ENCODE results near the gene EDEM2.

EDEM2 gene

DNA sequence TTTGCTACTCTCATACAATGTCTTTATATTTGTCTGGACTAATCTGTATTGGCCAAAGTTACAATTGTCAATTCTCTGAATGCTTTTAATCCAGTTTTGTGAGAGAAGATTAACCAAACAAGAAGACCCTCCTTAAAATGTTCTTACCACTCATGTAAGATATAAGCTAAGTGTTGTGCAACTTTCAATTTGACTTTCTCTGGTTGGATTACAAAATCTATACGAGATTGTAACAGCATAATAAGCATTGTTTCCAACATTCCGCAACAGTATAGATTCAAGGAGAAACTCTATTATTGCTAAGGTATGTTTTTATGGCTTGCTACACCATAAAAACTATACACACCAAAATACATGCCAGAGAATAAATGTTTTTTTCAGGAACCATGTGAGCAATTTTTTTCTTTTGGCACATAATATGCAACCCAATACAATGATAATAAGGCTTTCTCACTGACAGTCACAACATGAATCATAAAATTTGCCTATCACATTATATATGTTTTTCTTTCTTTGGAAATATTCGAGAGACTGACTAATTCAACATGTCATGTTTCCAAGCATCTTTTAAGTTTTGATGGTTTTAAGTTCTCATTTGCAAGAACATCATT is 42.3 kb downstream of the EDEM2 start:
- Histone ChIP-seq H2BK5ac (ENCODE audit: low read depth, low read length, poor library complexity) (no peak overlapping the region), H3K4me3 (ENCODE audit: low read depth, low read length) (no peak overlapping the region), H2AFZ (ENCODE audit: insufficient read depth, low read length, poor library complexity) (no peak overlapping the region), H3K4ac (ENCODE audit: low read depth, low read length) (no peak overlapping the region), H3K14ac (ENCODE audit: low read length) (no peak overlapping the region), H3K4me2 (ENCODE audit: low read length) (no peak overlapping the region), H4K8ac (ENCODE audit: low read depth, low read length) (no peak overlapping the region), H3K27ac (ENCODE audit: low read depth, low read length) (no peak overlapping the region), H3K9me3 (ENCODE audit: insufficient read depth, low read depth, low read length) (no peaks in the 10 kb centered on the region), H2BK12ac (ENCODE audit: low read length) (no peak overlapping the region), H3K27me3 (ENCODE audit: insufficient read depth, low read length) (no peaks in the 10 kb centered on the region), H2BK120ac (ENCODE audit: insufficient read depth, low read length, poor library complexity) (no peak overlapping the region), H2AK5ac (ENCODE audit: low read length) (no peak overlapping the region), H3K18ac (ENCODE audit: low read length) (no peak overlapping the region), H4K91ac (ENCODE audit: low read depth, low read length) (no peak overlapping the region), H4K12ac (ENCODE audit: low read depth, low read length) (no peak overlapping the region), H3K79me2 (ENCODE audit: control insufficient read depth, insufficient read depth, low read length, poor library complexity) (no peaks in the 10 kb centered on the region), H3K79me1 (ENCODE audit: low read length) (no peaks in the 10 kb centered on the region), H3K4me1 (ENCODE audit: control insufficient read depth in 1 of 2, insufficient read depth in 2 of 2, low read length in 2 of 2) (no peaks in the 10 kb centered on the region), H3K9ac (ENCODE audit: low read length) (no peak overlapping the region), H3K23ac (ENCODE audit: low read length) (no peak overlapping the region), H3K36me3 (ENCODE audit: control insufficient read depth in 1 of 2, insufficient read depth in 2 of 2, low read length in 2 of 2) (peaks cover 0 to 2% of the 10 kb centered on the region in 2 experiments)
- WGBS (ENCODE audit: extremely low coverage, insufficient coverage, insufficient read length): no CpG with 5 or more reads among the region's 3 CpGs
- no peak for DNase-seq

DNA sequence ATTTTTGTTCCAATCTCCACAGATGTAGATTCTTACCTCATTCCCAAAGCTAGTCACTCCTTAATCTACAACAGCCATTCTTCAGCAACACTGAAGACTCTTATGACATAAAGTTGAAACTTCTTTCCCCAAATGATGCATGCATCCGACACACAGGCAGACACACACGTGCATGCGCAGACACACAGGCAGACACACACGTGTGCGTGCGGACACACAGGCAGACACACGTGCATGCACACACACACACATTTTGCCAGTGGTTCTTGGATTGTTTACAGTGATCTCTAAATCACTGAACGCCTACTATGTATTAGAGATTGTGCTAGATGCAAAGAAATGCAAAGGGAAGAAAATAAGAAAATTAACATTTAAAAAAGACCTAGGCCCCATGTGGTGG is 45.5 kb downstream of the EDEM2 start:
- H3K27me3 ChIP-seq (ENCODE audit: insufficient read depth, low read length): no peaks in the 10 kb centered on the region
- no peak overlapping the region for H3K27ac ChIP-seq (ENCODE audit: low read depth, low read length)
- H3K4ac ChIP-seq (ENCODE audit: low read depth, low read length): no peak overlapping the region
- H3K14ac ChIP-seq (ENCODE audit: low read length): no peak overlapping the region
- H2AK5ac ChIP-seq (ENCODE audit: low read length): no peak overlapping the region
- no peak overlapping the region for H3K9ac ChIP-seq (ENCODE audit: low read length)
- no peak overlapping the region for H2BK120ac ChIP-seq (ENCODE audit: insufficient read depth, low read length, poor library complexity)
- H3K4me1 ChIP-seq (ENCODE audit: control insufficient read depth in 1 of 2, insufficient read depth in 2 of 2, low read length in 2 of 2): no peaks in the 10 kb centered on the region
- H3K18ac ChIP-seq (ENCODE audit: low read length): no peak overlapping the region
- no peak overlapping the region for H3K4me2 ChIP-seq (ENCODE audit: low read length)
- no peak overlapping the region for H3K4me3 ChIP-seq (ENCODE audit: low read depth, low read length)
- H3K79me2 ChIP-seq (ENCODE audit: control insufficient read depth, insufficient read depth, low read length, poor library complexity): no peaks in the 10 kb centered on the region
- no peak overlapping the region for H2BK5ac ChIP-seq (ENCODE audit: low read depth, low read length, poor library complexity)
- H2BK12ac ChIP-seq (ENCODE audit: low read length): no peak overlapping the region
- no peaks in the 10 kb centered on the region for H3K9me3 ChIP-seq (ENCODE audit: insufficient read depth, low read depth, low read length)
- no peak for DNase-seq
- no CpG with 5 or more reads among the region's 8 CpGs for WGBS (ENCODE audit: extremely low coverage, insufficient coverage, insufficient read length)
- H3K23ac ChIP-seq (ENCODE audit: low read length): no peak overlapping the region
- no peak overlapping the region for H4K91ac ChIP-seq (ENCODE audit: low read depth, low read length)
- H2AFZ ChIP-seq (ENCODE audit: insufficient read depth, low read length, poor library complexity): no peak overlapping the region
- H4K12ac ChIP-seq (ENCODE audit: low read depth, low read length): no peak overlapping the region
- H4K8ac ChIP-seq (ENCODE audit: low read depth, low read length): no peak overlapping the region
- no peaks in the 10 kb centered on the region for H3K79me1 ChIP-seq (ENCODE audit: low read length)
- H3K36me3 ChIP-seq (ENCODE audit: control insufficient read depth in 1 of 2, insufficient read depth in 2 of 2, low read length in 2 of 2): no peaks in the 10 kb centered on the region

DNA sequence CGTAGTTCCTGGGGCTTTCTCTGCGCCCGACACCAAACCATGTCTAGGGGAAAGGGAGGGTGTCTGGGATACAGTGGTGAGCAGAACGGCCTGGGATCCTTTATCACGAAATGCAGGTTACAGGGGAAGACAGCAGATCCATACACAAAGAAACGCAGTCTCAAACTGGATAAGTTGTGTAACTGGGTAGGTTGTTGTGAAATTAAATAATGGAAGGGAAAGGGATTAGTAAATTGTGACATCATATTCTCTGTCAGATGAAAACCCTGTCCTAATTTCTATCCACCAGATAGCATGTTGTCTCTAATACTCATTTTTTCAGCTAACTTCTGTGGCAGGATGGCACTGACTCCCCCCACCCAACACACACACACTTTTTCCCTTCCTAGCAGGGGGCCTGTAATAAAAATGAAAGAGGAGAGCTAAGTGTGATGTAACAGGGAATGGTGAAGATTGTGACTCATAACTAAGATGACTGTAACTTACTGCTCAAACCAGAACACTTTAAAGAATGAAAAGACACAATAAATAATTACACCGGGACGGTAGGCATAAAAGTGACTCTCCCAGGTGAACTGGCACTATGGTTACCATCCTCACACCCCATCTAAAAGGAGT is 53.8 kb downstream of the EDEM2 start:
- Histone ChIP-seq H3K9me3 (ENCODE audit: insufficient read depth, low read depth, low read length) (no peaks in the 10 kb centered on the region), H4K12ac (ENCODE audit: low read depth, low read length) (peak overlapping the region; percentile 89), H3K79me2 (ENCODE audit: control insufficient read depth, insufficient read depth, low read length, poor library complexity) (peaks cover 17% of the 10 kb centered on the region), H3K4me2 (ENCODE audit: low read length) (peak overlapping the region; percentile 37), H2AK5ac (ENCODE audit: low read length) (no peak overlapping the region), H3K14ac (ENCODE audit: low read length) (peak overlapping the region; percentile 38), H2AFZ (ENCODE audit: insufficient read depth, low read length, poor library complexity) (peak overlapping the region; percentile 34), H3K18ac (ENCODE audit: low read length) (peak overlapping the region; percentile 13), H3K27me3 (ENCODE audit: insufficient read depth, low read length) (no peaks in the 10 kb centered on the region), H3K36me3 (ENCODE audit: control insufficient read depth in 1 of 2, insufficient read depth in 2 of 2, low read length in 2 of 2) (peaks cover 5% of the 10 kb centered on the region in 2 experiments), H4K8ac (ENCODE audit: low read depth, low read length) (peak overlapping the region; percentile 74), H3K4me1 (ENCODE audit: control insufficient read depth in 1 of 2, insufficient read depth in 2 of 2, low read length in 2 of 2) (peaks cover 5 to 7% of the 10 kb centered on the region in 2 experiments), H3K4ac (ENCODE audit: low read depth, low read length) (peak overlapping the region; percentile 35), H2BK120ac (ENCODE audit: insufficient read depth, low read length, poor library complexity) (peak overlapping the region; percentile 27), H2BK12ac (ENCODE audit: low read length) (peak overlapping the region; percentile 70), H3K9ac (ENCODE audit: low read length) (no peak overlapping the region), H2BK5ac (ENCODE audit: low read depth, low read length, poor library complexity) (peak overlapping the region; percentile 66), H3K4me3 (ENCODE audit: low read depth, low read length) (no peak overlapping the region), H4K91ac (ENCODE audit: low read depth, low read length) (peak overlapping the region; percentile 80), H3K23ac (ENCODE audit: low read length) (no peak overlapping the region), H3K79me1 (ENCODE audit: low read length) (peaks cover 11% of the 10 kb centered on the region), H3K27ac (ENCODE audit: low read depth, low read length) (peak overlapping the region; percentile 67)
- WGBS (ENCODE audit: extremely low coverage, insufficient coverage, insufficient read length): no CpG with 5 or more reads among the region's 8 CpGs
- peak in 1 of 2 donors; percentile 70 for DNase-seq

DNA sequence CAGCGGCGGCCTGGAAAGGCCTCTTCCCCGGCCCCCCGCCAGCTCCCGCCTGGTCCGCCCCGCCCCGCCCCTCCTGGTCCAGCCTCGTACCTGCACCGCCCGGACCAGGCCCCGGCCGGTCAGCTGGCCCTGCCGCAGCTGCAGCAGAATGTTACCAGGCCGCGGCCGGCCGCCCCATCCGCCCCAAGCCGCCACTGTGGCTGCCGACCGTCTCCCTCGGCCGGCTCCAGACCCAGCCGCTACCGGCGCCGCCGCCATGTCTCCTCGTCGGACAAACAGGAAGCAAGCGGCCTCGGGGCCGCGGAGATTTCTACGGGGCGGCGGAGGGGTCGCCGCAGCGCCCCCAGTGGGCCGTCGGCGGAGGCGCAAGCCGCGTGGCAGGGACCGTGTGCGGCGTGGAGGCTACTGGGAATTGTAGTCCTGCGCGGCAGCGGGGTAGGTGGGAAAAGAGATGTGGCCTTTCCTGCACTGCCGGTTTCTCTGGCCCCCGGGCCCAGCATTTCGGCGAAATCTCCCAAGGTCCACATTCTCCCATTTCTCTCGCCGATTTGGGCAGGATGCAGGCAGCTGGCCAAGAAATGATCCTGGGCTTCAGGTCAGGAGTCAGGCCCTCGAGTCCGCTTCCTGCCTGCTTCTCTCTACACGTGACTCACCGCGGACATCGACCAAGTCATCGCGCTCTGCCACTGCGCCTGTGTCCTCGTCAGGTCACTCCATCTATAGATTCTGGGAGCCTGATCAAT is 54.4 kb downstream of the EDEM2 start, which contains the start of gene TRPC4AP:
Gene TRPC4AP (minus strand): TSS at position 284 of the 743 bp plus-strand sequence. CDS start 26 bp downstream, at position 258.
- Histone ChIP-seq H2AFZ (ENCODE audit: insufficient read depth, low read length, poor library complexity) (peak within 1 kb of the TSS; percentile 95), H2BK5ac (ENCODE audit: low read depth, low read length, poor library complexity) (peak within 1 kb of the TSS; percentile 98), H2BK120ac (ENCODE audit: insufficient read depth, low read length, poor library complexity) (peak within 1 kb of the TSS; percentile 95), H2BK12ac (ENCODE audit: low read length) (peak within 1 kb of the TSS; percentile 70), H3K18ac (ENCODE audit: low read length) (peak within 1 kb of the TSS; percentile 98), H2AK5ac (ENCODE audit: low read length) (peak within 1 kb of the TSS; percentile 76), H3K9ac (ENCODE audit: low read length) (peak within 1 kb of the TSS; percentile 84), H4K91ac (ENCODE audit: low read depth, low read length) (peak within 1 kb of the TSS; percentile 98), H3K9me3 (ENCODE audit: insufficient read depth, low read depth, low read length) (no peaks in the 10 kb centered on the region), H3K4me3 (ENCODE audit: low read depth, low read length) (peak within 1 kb of the TSS; percentile 93), H3K4ac (ENCODE audit: low read depth, low read length) (peak within 1 kb of the TSS; percentile 100), H3K27me3 (ENCODE audit: insufficient read depth, low read length) (no peaks in the 10 kb centered on the region), H3K23ac (ENCODE audit: low read length) (no peak within 1 kb of the TSS), H3K14ac (ENCODE audit: low read length) (peak within 1 kb of the TSS; percentile 98), H3K79me1 (ENCODE audit: low read length) (peaks cover 11% of the 10 kb centered on the region), H3K4me2 (ENCODE audit: low read length) (peak within 1 kb of the TSS; percentile 69), H3K4me1 (ENCODE audit: control insufficient read depth in 1 of 2, insufficient read depth in 2 of 2, low read length in 2 of 2) (peaks cover 5 to 7% of the 10 kb centered on the region in 2 experiments), H4K12ac (ENCODE audit: low read depth, low read length) (peak within 1 kb of the TSS; percentile 95), H3K36me3 (ENCODE audit: control insufficient read depth in 1 of 2, insufficient read depth in 2 of 2, low read length in 2 of 2) (peaks cover 5% of the 10 kb centered on the region in 2 experiments), H4K8ac (ENCODE audit: low read depth, low read length) (peak within 1 kb of the TSS; percentile 99), H3K79me2 (ENCODE audit: control insufficient read depth, insufficient read depth, low read length, poor library complexity) (peaks cover 17% of the 10 kb centered on the region), H3K27ac (ENCODE audit: low read depth, low read length) (peak within 1 kb of the TSS; percentile 91)
- no CpG with 5 or more reads among the region's 69 CpGs for WGBS (ENCODE audit: extremely low coverage, insufficient coverage, insufficient read length)
- peak; percentile 97 to 99 for DNase-seq

Measured in trophoblast cell (in vitro differentiated cells and primary cell).